Measurements from ENCODE around the gene MYCBPAP. TPM values are rescaled to one million over a fixed set of nuclear protein-coding genes. Genes with fewer than 3 reads are reported as not detected.
A peak's percentile ranks its signal among the peaks of the same experiment; 100 is the strongest.
"Not testable (repeated sequence)": the region's sequence is repeated elsewhere in the genome, so short reads cannot be mapped to it uniquely, and the experiment has no call there.

Gene MYCBPAP
- total RNA-seq, 1 experiment from 2014 or later, result 1.9 TPM

DNA sequence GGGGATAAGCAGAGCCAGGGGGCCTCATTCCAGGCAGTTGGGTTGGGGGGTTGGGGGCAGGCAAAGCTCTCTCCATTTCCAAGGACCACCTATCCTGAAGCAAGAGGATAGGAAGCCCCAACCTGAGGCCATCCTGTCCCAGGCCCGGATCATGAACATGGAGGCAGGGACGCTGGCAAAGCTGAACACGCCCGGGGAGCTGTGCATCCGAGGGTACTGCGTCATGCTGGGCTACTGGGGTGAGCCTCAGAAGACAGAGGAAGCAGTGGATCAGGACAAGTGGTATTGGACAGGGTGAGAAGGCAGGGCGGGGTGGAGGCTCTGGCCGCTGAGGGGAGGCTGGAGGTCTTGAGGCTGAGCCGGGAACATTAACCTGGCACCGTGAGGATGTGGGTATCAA is 36.0 kb upstream of the MYCBPAP start:
- POLR2A ChIA-PET (ENCODE audit: unreplicated experiment), result no interaction called here
- Histone ChIP-seq H3K9me3 (ENCODE audit: low read length) (no peaks in the 10 kb centered on the region), H4K20me1 (ENCODE audit: low read length) (no peaks in the 10 kb centered on the region), H3K4me2 (ENCODE audit: low read length) (no peak overlapping the region), H3K27me3 (ENCODE audit: low read length) (no peaks in the 10 kb centered on the region), H3K9me2 (replicated peaks; ENCODE audit: low read length) (no peaks in the 10 kb centered on the region), H3K4me3 (ENCODE audit: low read length) (no peak overlapping the region), H3K79me2 (ENCODE audit: low read length) (no peaks in the 10 kb centered on the region), H2AFZ (ENCODE audit: low read length) (no peak overlapping the region), H3K4me1 (ENCODE audit: insufficient read depth, low read length) (no peaks in the 10 kb centered on the region), H3K9ac (ENCODE audit: low read length) (no peak overlapping the region), H3F3A (ENCODE audit: low read length, unreplicated experiment) (no peaks in the 10 kb centered on the region), H3K36me3 (ENCODE audit: low read depth, low read length) (no peaks in the 10 kb centered on the region), H3K27ac (ENCODE audit: low read length) (no peak overlapping the region)
- CTCF ChIA-PET, result interaction anchor here (0.6 to 1.0 kb wide), 3 partner anchors 30 to 110 kb away, joined by 3 to 4 read pairs (median 4); partner anchors contain the start of gene LRRC59
- intact Hi-C loops (cut with micrococcal nuclease), result no loop called here
- ATAC-seq (no peak), DNase-seq (no peak)
- TF ChIP-seq EZH2phosphoT487 (IDR thresholded peaks at IDR 0.05; ENCODE audit: borderline replicate concordance, low read length) (no peak), CTCF (conservative IDR thresholded peaks at IDR 0.05; ENCODE audit: low read depth, low read length) (no peak), EZH2 (IDR thresholded peaks at IDR 0.05; ENCODE audit: low read length, unreplicated experiment) (no peak)
- no TSS peak for BruUV-seq (replicated peaks)

DNA sequence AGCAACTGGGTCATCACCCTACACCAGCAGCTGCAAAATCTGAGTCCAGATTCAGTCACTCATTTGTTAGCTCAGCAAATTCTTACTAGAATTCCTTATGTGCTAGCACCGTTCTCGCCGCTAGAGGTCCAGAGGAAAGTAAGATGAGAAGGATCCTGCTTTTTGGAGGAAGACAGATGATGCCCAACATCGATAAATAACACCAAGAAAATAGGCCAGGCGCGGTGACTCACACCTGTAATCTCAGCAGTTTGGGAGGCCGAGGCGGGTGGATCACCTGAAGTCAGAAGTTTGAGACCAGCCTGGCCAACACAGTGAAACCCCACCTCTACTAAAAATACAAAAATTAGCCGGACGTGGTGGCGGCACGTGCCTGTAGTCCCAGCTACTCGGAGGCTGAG is 35.5 kb upstream of the MYCBPAP start:
- H4K20me1 ChIP-seq (ENCODE audit: low read length); H3K79me2 ChIP-seq (ENCODE audit: low read length); H3K9me3 ChIP-seq (ENCODE audit: low read length); BruUV-seq (replicated peaks); H3K4me1 ChIP-seq (ENCODE audit: insufficient read depth, low read length); intact Hi-C loops (cut with micrococcal nuclease); H3K27ac ChIP-seq (ENCODE audit: low read length); H3K36me3 ChIP-seq (ENCODE audit: low read depth, low read length); H3K9ac ChIP-seq (ENCODE audit: low read length); POLR2A ChIA-PET (ENCODE audit: unreplicated experiment); H3K27me3 ChIP-seq (ENCODE audit: low read length); H3K9me2 ChIP-seq (replicated peaks; ENCODE audit: low read length); H3K4me3 ChIP-seq (ENCODE audit: low read length); H3F3A ChIP-seq (ENCODE audit: low read length, unreplicated experiment); H3K4me2 ChIP-seq (ENCODE audit: low read length); H2AFZ ChIP-seq (ENCODE audit: low read length): not testable (repeated sequence)
- DNase-seq (peak; percentile 78), ATAC-seq (peak; percentile 65)
- CTCF ChIA-PET, result interaction anchor here (0.7 to 1.0 kb wide), 2 partner anchors 75 to 111 kb away, joined by 4 read pairs; partner anchors contain the start of gene LRRC59
- TF ChIP-seq CTCF (conservative IDR thresholded peaks at IDR 0.05; ENCODE audit: low read depth, low read length), result peak; percentile 57

DNA sequence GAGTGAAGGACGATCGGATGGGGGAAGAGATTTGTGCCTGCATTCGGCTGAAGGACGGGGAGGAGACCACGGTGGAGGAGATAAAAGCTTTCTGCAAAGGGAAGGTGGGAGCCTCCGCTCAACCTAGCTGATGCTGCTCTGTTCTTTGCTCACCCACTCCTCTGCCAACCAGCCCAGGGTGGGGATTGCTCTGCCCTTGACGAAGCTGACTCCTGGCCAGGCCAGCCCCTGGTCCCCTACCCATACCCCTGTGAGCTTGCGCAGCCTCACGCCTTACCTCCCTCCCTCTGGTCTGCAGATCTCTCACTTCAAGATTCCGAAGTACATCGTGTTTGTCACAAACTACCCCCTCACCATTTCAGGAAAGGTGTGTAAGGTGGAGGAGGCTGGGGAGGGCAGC is 34.3 kb upstream of the MYCBPAP start:
- H3K4me2 ChIP-seq (ENCODE audit: low read length), result no peak overlapping the region
- intact Hi-C loops (cut with micrococcal nuclease), result no loop called here
- H3F3A ChIP-seq (ENCODE audit: low read length, unreplicated experiment), result no peaks in the 10 kb centered on the region
- peaks cover 7% of the 10 kb centered on the region for H3K4me1 ChIP-seq (ENCODE audit: insufficient read depth, low read length)
- ChIA-PET POLR2A (ENCODE audit: unreplicated experiment) (no interaction called here), CTCF (no interaction called here)
- H3K27me3 ChIP-seq (ENCODE audit: low read length), result no peaks in the 10 kb centered on the region
- DNase-seq, result no peak
- no peak overlapping the region for H3K27ac ChIP-seq (ENCODE audit: low read length)
- no peaks in the 10 kb centered on the region for H3K36me3 ChIP-seq (ENCODE audit: low read depth, low read length)
- no peaks in the 10 kb centered on the region for H3K9me2 ChIP-seq (replicated peaks; ENCODE audit: low read length)
- BruUV-seq (replicated peaks), result no TSS peak
- ATAC-seq, result no peak
- no peak for TF ChIP-seq EZH2phosphoT487 (IDR thresholded peaks at IDR 0.05; ENCODE audit: borderline replicate concordance, low read length)
- H3K9me3 ChIP-seq (ENCODE audit: low read length), result no peaks in the 10 kb centered on the region
- H2AFZ ChIP-seq (ENCODE audit: low read length), result no peak overlapping the region
- H3K9ac ChIP-seq (ENCODE audit: low read length), result no peak overlapping the region
- peaks cover under 1% of the 10 kb centered on the region for H3K79me2 ChIP-seq (ENCODE audit: low read length)
- no peaks in the 10 kb centered on the region for H4K20me1 ChIP-seq (ENCODE audit: low read length)
- no peak overlapping the region for H3K4me3 ChIP-seq (ENCODE audit: low read length)

Data from PC-3 (cell line).